Sigmoid colon (tissue), 7 donors: Measurements from ENCODE around the gene G3BP1. TPM values are rescaled to one million over a fixed set of nuclear protein-coding genes. Genes with fewer than 3 reads are reported as not detected.

ENCODE experiments used
- DNase-seq: peaks from one replicate; pipeline ENCODE4 v3.0.0-alpha.2; 2019
- H3K27ac ChIP-seq, 4 donors: fragments of 200-600 bp; sonication (generic); one replicate each; pipeline ENCODE4 v1.5.1; 2016 to 2019; ENCODE audit warnings: mild to moderate bottlenecking in 1 of 4
- H3K27me3 ChIP-seq, 3 donors: fragments of 200-600 bp; sonication (generic); one replicate each; pipeline ENCODE4 v1.5.1; 2019; ENCODE audit warnings: mild to moderate bottlenecking in 1 of 3
- H3K36me3 ChIP-seq, 4 donors: fragments of 200-600 bp; sonication (generic); one replicate each; pipeline ENCODE4 v1.5.1; 2016 to 2019
- H3K4me1 ChIP-seq, 4 donors: fragments of 200-600 bp; sonication (generic); one replicate each; pipeline ENCODE4 v1.5.1; 2017 to 2019
- H3K4me3 ChIP-seq, 4 donors: fragments of 200-600 bp; sonication (generic); one replicate each; pipeline ENCODE4 v1.5.1; 2017 to 2019; ENCODE audit warnings: mild to moderate bottlenecking in 2 of 4, moderate library complexity in 1 of 4
- H3K9me3 ChIP-seq, 4 donors: fragments of 200-600 bp in 3 of 4; sonication (generic) in 3 of 4; one replicate each; pipeline versions ENCODE4 v1.5.1 to v1.6.1; 2013 to 2019
- EP300 ChIP-seq, 4 donors: sonication (generic); formaldehyde crosslinking; IDR thresholded peaks; one replicate each; pipeline ENCODE4 v1.6.1; 2017; ENCODE audit warnings: antibody characterized with exemption in 4 of 4
- POLR2A ChIP-seq, 2 donors: fragments of 450-650 bp; IDR thresholded peaks; one replicate each; pipeline ENCODE4 v1.6.1; 2016; ENCODE audit warnings: antibody characterized with exemption in 2 of 2, mild to moderate bottlenecking in 2 of 2, moderate library complexity in 2 of 2
- POLR2AphosphoS5 ChIP-seq, 4 donors: sonication (generic); formaldehyde crosslinking; IDR thresholded peaks; one replicate each; pipeline ENCODE4 v1.6.1; 2017; ENCODE audit warnings: antibody characterized with exemption in 4 of 4
- WGBS, 2 donors: extraction: QIAGEN DNeasy Blood & Tissue Kit; methylation state at CpG; one replicate each; pipeline ENCODE4 v1.1.7; 2013; 5-methylcytosine and 5-hydroxymethylcytosine counted together
- intact Hi-C: fragments of 100-400 bp; cut with DNase I; formaldehyde crosslinking; loops from one replicate; pipeline ENCODE4 v1.15.1; 2023
- polyA plus RNA-seq, 3 donors: library from polyadenylated mRNA; stranded (reverse); fragments of 200-250 nt; gene quantifications; one replicate each; pipeline ENCODE4 v1.2.3, GENCODE V29; 2013
- total RNA-seq, 4 donors: library from RNA; depleted of rRNA; stranded (reverse); fragments of >200 nt; gene quantifications; one replicate each; pipeline ENCODE4 v1.1.0, GENCODE V29; 2016
- TF ChIP-seq, protein P1 (sequence below), 4 experiments: fragments of 450-650 bp in 3 of 4; fragments of 200-600 bp in 1 of 4; IDR thresholded peaks; one replicate each; pipeline ENCODE4 v1.5.1; 2016 to 2019; ENCODE audit warnings: antibody characterized with exemption in 4 of 4, mild to moderate bottlenecking in 3 of 4, moderate library complexity in 2 of 4
- donor health status: healthy with polysubstance abuse.
- donor health status: Bipolar disorder and iron deficiency.
- donor health status: healthy.

The G3BP1 gene
- total and polyA plus RNA-seq, 7 donors: 16.8 to 158 (median 68.5) TPM

DNA sequence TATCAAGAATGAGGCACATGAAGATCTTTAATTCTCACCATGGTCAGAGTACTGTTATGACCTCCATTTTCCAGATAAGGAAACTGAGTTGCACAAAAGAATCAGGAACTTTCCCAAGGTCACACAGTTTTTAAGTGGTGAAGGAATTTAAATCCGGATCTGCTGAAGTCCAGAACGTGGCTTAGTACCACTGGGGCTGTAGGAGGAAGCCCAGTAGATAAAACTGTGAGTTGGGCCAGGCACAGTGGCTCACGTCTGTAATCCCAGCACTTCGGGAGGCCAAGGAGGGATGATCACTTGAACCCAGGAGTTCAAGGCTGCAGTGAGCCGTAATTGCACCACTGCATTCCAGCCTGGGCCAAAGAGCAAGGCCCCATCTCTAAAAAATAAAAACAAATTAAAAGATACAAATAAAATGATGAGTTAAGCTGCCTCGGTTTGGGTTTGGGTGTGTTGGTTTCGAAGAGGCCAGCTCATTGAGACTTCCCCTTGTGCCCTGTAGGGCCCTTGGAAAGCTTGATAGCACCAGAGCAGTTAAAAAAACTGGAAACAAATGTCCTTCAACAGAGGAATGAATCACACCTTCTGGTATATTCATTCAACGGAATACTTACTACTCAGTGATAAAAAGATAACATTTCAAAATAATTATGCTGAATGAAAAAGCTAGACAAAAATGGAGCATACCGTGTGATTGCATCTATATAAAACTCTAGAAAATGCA is 33.5 kb upstream of the G3BP1 start:
- TF ChIP-seq EP300 (IDR thresholded peaks at IDR 0.05): no peak
- no peak for TF ChIP-seq POLR2AphosphoS5 (IDR thresholded peaks at IDR 0.05)
- no peak for TF ChIP-seq POLR2A (IDR thresholded peaks at IDR 0.05)
- TF ChIP-seq, protein P1, sequence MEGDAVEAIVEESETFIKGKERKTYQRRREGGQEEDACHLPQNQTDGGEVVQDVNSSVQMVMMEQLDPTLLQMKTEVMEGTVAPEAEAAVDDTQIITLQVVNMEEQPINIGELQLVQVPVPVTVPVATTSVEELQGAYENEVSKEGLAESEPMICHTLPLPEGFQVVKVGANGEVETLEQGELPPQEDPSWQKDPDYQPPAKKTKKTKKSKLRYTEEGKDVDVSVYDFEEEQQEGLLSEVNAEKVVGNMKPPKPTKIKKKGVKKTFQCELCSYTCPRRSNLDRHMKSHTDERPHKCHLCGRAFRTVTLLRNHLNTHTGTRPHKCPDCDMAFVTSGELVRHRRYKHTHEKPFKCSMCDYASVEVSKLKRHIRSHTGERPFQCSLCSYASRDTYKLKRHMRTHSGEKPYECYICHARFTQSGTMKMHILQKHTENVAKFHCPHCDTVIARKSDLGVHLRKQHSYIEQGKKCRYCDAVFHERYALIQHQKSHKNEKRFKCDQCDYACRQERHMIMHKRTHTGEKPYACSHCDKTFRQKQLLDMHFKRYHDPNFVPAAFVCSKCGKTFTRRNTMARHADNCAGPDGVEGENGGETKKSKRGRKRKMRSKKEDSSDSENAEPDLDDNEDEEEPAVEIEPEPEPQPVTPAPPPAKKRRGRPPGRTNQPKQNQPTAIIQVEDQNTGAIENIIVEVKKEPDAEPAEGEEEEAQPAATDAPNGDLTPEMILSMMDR (IDR thresholded peaks at IDR 0.05): no peak
- Histone ChIP-seq H3K9me3 (no peaks in the 10 kb centered on the region), H3K27ac (peak overlapping the region in 1 of 4 donors; percentile 17), H3K4me3 (no peak overlapping the region), H3K4me1 (peaks cover 0 to 28% (median 21%) of the 10 kb centered on the region in 4 donors), H3K36me3 (peaks cover 0 to 7% (median 0%) of the 10 kb centered on the region in 4 donors), H3K27me3 (no peaks in the 10 kb centered on the region)
- WGBS, 2 donors: 72 to 85% methylated on average over 9 of the region's 9 CpGs
- intact Hi-C loops: no loop called here
- no peak for DNase-seq

DNA sequence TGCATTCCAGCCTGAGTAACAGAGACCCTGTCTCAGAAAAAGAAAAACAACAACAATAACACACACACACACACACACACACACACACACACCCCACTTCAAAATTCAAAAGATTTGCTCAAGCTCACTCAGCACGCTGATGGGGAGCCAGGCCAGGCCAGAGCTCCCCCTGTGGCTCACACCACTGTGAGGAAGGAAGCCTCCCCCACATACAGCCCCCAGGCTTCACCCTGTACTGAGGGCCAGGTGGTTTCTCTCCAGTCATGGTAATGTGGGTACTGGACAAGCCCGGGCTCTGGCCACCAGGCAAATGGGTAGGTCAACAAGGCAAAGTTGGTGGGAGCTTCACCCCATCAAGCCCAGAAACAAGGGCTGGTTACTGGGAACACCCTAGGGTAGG is 32.4 kb upstream of the G3BP1 start:
- Histone ChIP-seq H3K4me3 (no peak overlapping the region), H3K4me1 (peaks cover 0 to 28% (median 21%) of the 10 kb centered on the region in 4 donors), H3K27ac (peak overlapping the region; percentile 74 to 83 (median 79)), H3K9me3 (no peaks in the 10 kb centered on the region), H3K36me3 (peaks cover 0 to 9% (median under 1%) of the 10 kb centered on the region in 4 donors), H3K27me3 (no peaks in the 10 kb centered on the region)
- intact Hi-C loops: no loop called here
- TF ChIP-seq POLR2A (IDR thresholded peaks at IDR 0.05): no peak
- TF ChIP-seq, protein P1 (IDR thresholded peaks at IDR 0.05): no peak
- TF ChIP-seq POLR2AphosphoS5 (IDR thresholded peaks at IDR 0.05): no peak
- WGBS, 2 donors: 81 to 86% methylated on average over 2 of the region's 2 CpGs
- no peak for DNase-seq

DNA sequence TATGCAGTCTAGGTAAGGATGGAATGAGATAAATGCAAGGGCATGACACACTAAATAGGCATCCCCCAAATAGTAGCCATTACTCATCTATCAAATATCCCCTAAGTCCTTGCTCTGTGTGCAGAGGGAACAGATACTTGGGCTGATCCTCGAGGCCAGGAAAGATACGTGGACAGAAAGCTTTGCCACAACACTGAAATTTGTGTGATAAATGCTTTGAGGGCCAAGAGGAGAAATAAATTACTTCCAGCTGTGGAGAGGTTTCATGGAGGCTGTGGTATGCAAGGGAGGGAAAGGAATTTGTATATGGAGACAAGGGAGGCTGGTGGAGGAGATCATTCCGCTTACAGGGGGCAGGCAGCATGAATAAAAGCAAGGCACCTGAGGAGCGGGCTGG is 31.8 kb upstream of the G3BP1 start:
- intact Hi-C loops: loop anchor here (1.0 to 2.0 kb wide), 3 partner anchors 21 to 81 kb away; partner anchors contain the start of gene G3BP1
- H3K9me3 ChIP-seq: no peaks in the 10 kb centered on the region
- peaks cover 0 to 30% (median 22%) of the 10 kb centered on the region in 4 donors for H3K4me1 ChIP-seq
- peak overlapping the region; percentile 74 to 83 (median 79) for H3K27ac ChIP-seq
- TF ChIP-seq EP300 (IDR thresholded peaks at IDR 0.05): no peak
- no peak for TF ChIP-seq POLR2A (IDR thresholded peaks at IDR 0.05)
- TF ChIP-seq POLR2AphosphoS5 (IDR thresholded peaks at IDR 0.05): no peak
- TF ChIP-seq, protein P1 (IDR thresholded peaks at IDR 0.05): no peak
- peak overlapping the region in 1 of 4 donors; percentile 10 for H3K4me3 ChIP-seq
- no peaks in the 10 kb centered on the region for H3K27me3 ChIP-seq
- DNase-seq: no peak
- H3K36me3 ChIP-seq: peaks cover 0 to 12% (median 2%) of the 10 kb centered on the region in 4 donors
- WGBS, 2 donors: 72 to 85% methylated on average over 4 of the region's 4 CpGs

DNA sequence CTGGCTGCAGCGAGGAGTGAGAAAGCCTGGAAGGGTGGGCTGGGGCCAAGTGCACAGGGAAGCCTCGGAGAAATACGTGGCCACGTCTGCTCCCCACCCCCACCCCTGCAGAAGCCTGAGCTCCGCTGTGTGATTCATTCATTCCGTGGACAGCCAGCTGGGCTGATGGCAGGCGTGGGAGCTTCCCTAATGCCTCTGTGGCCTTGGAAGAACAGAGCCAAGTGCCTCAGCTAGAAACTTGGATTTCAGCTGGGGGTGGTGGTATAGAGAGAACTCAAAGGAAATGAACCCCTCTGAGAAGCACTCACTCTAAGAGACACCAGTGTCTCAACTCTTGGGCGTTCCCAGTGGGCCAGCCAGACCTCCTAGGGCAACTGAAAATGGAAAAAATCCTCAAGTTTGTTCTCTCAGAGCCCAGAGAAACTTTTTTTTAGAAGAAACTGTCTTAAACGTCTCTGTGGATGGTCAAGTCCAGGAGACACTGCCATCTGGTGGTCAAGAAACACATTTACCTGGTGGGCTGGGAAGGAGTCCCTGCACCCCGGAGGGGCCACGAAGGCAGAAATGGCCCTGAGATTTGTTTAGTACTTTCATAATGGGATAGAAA is 31.3 kb upstream of the G3BP1 start:
- Histone ChIP-seq H3K9me3 (no peaks in the 10 kb centered on the region), H3K36me3 (peaks cover 0 to 16% (median 2%) of the 10 kb centered on the region in 4 donors), H3K27ac (peak overlapping the region; percentile 74 to 83 (median 79)), H3K4me3 (peak overlapping the region in 2 of 4 donors; percentile 10 to 12), H3K27me3 (no peaks in the 10 kb centered on the region), H3K4me1 (peaks cover 0 to 35% (median 28%) of the 10 kb centered on the region in 4 donors)
- peak; percentile 82 for DNase-seq
- WGBS, 2 donors: 28 to 32% methylated on average over 11 of the region's 11 CpGs
- TF ChIP-seq, protein P1 (IDR thresholded peaks at IDR 0.05): peak; percentile 79 to 90 (median 87)
- TF ChIP-seq POLR2AphosphoS5 (IDR thresholded peaks at IDR 0.05) (peak in 2 of 4 donors; percentile 1 to 5), EP300 (IDR thresholded peaks at IDR 0.05) (no peak)
- intact Hi-C loops: loop anchor here (1.0 to 2.0 kb wide), 3 partner anchors 22 to 81 kb away; partner anchors contain the start of gene G3BP1
